Activated CD4-positive, alpha-beta T cell treated with anti-CD3 and anti-CD28 coated beads, Interleukin-2, amount 50 U/mL, for 48 hours (primary cell): ENCODE data around the gene TFEC.
"Not testable (repeated sequence)": the region's sequence is repeated elsewhere in the genome, so short reads cannot be mapped to it uniquely, and the experiment has no call there.

Experiments used
- DNase-seq, 2 experiments: peaks; one replicate each; pipeline ENCODE4 v3.0.0-alpha.2; 2020

The TFEC gene

GRCh38 chr7:116030651-116031276 is at the start of gene TFEC:
Gene TFEC, minus strand, starts transcription at chr7:116030763. Its CDS starts 46,322 bp downstream, at chr7:115984441.
- no peak for DNase-seq

GRCh38 chr7:116075351-116076145 is 45.0 kb upstream of the TFEC start:
- DNase-seq: no peak

- no peak for DNase-seq
Measured at GRCh38 chr7:116071629-116072028, 41.1 kb upstream of the TFEC start.

DNA sequence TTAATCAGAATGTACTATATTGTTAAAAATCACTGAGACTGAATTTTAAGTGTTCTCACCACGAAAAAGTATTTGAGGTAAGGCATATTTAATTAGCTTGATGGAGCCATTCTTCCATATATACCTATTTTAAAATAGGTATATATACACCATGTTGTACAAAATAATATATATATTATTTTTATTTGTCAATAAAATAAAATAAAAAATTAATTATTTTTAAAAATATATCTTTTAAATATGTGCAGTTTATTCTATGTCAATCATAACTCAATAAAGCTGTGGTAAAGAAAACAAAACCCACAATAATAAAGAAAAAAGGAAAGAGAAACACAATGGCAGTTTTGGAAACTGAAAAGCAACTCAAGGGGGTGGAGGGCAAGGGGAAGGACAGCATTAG is 33.6 kb upstream of the TFEC start:
- DNase-seq: no peak

DNA sequence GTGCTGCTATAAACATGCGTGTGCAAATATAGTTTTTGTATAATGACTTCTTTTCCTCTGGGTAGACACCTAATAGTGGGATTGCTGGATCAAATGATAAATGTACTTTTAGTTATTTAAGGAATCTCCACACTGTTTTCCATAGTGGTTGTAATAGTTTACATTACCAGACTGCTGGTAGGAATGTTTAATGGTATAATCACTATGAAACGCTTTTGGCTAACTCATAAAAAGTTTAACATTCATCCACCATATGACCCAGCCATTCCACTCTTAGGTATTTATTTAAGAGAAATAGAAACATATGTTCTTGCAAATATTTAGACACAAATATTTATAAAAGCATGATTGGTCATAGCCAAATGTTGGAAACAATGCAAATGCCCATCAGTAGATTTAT is 32.1 kb upstream of the TFEC start:
- DNase-seq: no peak

- no peak for DNase-seq
Measured at GRCh38 chr7:116052006-116052405, 21.4 kb upstream of the TFEC start.

DNA sequence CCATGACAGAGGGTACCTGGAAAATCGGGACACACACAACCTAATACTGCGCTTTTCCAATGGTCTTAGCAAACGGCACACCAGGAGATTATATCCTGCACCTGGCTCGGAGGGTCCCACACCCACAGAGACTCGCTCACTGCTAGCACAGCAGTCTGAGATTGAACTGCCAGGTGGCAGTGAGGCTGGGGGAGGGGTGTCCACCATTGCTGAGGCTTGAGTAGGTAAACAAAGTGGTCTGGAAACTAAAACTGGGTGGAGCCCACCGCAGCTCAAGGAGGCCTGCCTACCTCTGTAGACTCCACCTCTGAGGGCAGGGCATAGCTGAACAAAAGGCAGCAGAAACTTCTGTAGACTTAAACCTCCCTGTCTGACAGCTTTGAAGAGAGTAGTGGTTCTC is 16.7 kb upstream of the TFEC start:
- not testable (repeated sequence) for DNase-seq

GRCh38 chr7:116045532-116045931 is 15.0 kb upstream of the TFEC start:
- no peak for DNase-seq

DNA sequence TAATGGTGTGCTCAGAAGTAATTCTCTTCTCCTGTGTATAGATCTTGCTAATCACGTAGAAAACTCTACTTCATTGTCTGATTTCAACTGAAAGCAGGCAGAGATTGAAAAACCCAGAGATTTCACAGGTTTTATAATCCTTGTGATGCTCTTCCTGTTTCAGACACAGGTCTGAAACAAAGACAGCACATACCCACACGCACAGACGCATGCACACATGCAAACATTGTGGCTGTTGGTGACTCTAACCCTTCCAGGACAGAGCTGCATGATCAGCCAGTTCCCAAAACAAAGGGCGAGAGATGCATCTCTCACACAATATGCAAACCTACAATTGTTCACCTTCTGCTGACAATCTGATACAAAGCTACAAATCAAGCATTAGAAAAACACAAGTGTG is 11.1 kb upstream of the TFEC start:
- no peak for DNase-seq

DNA sequence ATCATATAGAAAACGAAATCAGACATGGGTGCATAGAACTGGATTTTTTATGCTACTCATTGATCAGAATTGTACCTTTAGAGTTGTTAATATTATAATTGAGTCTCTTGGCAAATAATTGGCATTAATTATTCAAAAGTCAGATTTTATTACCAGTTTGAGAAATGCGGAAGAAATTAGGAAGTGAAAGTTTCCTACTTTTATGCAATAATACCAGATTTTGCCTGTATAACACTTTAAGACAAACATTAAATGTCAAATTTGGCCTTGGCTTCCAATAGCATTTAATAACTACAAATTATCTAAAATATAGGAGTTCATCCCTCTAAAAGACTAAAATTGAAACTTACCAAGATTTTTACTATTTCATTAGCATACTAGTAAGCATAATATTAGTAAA is 6.8 kb upstream of the TFEC start:
- no peak for DNase-seq

DNA sequence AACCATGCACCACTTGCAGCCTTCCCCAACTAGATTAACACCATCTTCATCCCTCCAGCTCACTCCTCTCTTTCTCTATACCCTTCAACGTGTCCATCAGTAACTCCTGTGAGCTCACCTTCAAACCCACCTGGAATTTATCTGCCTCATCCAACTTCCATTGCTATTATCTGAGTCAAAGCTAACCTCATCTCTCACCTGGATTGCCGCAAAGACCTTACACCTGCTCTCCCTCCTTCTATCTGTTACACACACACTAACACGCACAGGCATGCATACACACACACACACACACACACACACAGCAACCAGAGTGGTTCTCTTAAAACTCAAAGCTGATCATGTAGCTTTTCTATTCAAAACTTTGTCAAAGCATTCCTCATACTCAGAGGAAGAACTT is 3.8 kb upstream of the TFEC start:
- no peak for DNase-seq

DNA sequence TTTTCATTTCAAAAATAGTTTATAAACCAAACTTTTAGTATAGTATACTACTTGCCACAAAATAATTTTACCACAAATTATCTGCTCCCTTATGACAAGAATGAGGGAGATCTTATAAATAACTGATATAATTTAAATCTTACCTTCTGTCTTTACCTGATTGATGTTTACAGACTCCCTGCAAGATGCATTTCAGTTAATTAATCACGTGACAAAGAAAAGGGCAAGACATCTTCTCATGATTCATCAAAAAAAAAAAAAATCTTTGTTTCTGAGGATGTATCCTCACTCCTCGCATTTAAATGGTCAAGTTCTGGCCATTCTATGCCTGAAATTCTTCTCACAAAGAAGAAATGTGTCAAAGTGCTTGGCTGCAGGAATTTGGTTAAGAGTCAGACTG is 2.3 kb upstream of the TFEC start:
- no peak for DNase-seq

DNA sequence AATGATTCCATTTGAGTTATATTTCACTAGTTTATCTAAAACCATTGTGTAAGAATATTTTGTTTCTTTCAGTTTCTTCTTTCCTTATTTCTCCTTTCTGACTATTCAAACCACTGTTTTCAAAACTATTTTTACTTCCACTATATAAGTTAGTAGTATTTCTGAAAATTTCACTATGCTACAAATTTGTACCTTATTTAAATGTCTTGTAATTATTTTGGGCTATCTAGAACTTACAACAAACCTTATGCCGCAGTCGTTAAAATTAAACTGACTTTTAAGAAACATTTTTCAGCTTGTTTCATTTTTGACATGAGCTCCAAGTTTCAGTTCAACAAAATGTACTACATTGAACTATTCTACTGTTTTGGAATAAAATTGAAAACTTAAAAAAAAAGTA is 1.8 kb downstream of the TFEC start:
- DNase-seq: no peak

GRCh38 chr7:116027786-116028185 is 2.8 kb downstream of the TFEC start:
- no peak for DNase-seq

DNA sequence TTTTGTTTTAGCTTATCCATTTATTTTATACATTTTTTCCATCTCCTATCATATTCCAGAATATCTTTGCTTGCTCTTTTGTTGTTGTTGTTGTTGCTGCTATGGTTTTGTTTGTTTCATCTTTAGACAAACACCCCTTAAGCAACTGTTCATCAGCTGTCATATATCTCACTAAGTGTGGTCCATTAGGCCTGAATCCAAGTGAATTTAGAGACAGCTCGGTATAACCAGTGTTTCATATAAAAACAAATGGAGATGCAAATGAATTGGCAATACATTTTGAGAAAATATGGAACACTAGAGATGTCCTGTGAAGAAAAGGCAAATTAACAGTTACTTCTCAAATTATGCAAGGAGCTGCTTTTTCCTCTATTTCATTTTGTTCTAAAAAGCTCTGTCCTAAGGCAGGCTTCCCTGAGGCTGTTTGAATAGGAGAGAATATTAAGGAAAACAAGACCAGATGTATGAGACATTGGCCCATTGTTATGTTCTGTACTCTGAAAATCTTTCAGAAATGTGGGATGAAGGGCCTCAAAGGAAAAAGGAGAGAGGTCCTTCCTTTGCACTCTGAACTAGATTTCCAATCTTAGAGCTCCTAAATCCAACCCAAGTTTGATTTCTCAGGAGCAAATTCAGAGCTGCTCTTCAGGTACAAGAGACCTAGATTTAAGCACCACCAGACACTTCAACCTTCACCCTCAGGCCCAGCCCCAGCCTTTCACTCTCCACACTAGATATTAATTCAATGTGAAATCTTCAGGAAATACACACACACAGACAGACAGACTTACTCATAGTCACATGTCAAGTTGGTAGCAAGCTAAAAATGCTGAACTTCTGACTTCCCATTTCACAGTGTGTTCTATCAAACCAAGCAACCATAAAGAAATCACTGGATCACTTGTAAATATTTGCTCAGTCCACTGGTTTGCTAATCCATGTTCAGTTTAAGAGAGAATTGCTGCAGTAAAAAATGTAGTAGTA is 5.4 kb downstream of the TFEC start:
- DNase-seq: no peak

GRCh38 chr7:116021237-116021636 is 9.3 kb downstream of the TFEC start:
- DNase-seq: no peak

DNA sequence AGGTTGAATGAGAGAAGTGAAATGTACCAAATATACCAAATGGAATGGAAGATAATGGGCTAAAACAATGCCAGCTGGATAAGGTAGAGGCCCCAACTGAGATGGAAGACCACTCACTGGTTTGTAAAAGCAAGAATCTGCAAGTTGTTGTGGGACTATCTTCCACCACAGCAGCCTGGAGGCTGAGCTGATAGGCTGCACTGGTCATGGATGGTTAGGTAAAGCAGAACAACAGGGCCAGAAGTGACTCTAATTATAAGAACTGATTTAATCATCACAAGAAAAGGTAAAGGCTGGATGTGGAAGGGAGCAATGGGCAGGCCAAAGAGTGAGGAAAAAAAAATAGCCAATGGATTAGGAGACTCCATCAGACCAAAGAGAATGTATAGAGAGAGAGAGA is 11.8 kb downstream of the TFEC start:
- DNase-seq: no peak

DNA sequence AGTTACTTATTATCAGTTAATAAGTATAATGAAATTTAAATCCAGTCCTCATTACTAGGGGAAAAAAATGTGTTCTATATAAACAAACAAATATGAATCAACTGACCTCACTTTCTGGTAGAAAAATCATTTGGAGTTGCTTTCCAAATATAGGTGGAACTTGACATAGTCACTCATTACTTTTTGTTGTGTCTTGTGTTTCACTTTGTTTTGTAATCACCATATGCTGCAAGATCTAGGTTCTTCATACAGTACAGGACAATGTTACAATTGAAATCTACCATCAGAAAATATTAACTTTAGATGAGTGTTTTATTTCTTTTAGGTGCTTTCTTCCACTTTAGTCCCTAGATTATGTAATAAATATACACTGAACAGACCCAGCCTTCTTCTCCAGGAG is 16.9 kb downstream of the TFEC start:
- no peak for DNase-seq

DNA sequence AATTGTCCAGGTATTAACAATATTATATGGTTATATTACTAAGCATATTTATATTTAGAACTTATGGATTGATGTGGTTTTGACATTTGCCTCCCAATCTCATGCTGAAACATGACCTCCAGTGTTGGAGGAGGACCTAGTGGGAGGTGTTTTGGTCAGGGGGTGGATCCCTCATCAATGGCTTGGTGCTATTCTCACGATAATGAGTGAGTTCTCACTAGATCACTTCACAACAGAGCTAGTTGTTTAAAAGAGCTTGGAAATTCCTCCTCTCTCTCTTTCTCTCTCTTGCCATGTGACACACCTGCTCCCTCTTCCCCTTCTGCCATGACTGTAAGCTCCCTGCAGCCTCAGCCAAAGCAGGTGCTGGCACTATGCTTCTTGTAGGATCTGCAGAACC is 19.0 kb downstream of the TFEC start:
- no peak for DNase-seq

GRCh38 chr7:116004762-116005161 is 25.8 kb downstream of the TFEC start:
- not testable (repeated sequence) for DNase-seq

- DNase-seq: no peak
Measured at GRCh38 chr7:115997221-115997620, 33.3 kb downstream of the TFEC start.

GRCh38 chr7:115995701-115996100 is 34.9 kb downstream of the TFEC start:
- DNase-seq: no peak

DNA sequence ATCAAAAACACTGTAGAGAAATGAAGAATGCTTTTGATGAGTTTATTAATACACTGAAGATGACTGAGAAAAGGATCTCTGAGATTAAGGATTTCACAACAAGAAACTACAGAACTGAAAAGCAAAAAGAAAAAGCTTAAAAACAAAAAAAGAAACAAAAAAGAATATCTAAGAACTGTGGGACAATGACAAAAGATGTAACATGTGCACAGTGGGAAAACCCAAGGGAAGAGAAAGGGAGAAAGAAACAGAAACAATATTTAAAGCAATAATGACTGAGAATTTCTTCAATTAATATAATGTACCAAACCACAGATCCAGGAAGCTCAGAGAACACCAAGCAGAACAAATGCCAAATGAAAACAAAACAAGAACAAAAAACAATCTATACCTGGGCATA is 42.2 kb downstream of the TFEC start:
- no peak for DNase-seq

DNA sequence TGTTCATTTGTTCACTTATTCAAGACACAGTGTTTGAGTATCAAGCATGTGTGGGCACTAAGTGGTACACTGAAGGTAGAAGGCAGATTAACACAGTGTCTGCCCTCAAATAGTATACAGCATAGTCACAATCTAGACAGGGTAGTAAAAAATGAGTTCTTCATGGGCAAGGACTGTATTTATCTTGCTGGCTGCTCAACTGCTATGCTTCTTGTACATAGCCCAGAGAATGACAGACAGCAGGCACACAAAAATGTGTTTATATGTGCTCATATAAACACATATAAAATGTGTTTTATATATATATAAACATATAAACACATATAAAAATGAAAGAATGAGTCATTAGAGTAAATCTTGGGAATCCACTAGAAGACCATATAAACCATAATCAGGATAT is 43.1 kb downstream of the TFEC start:
- no peak for DNase-seq
